ENCODE measurements around the gene TLN1.

DNA sequence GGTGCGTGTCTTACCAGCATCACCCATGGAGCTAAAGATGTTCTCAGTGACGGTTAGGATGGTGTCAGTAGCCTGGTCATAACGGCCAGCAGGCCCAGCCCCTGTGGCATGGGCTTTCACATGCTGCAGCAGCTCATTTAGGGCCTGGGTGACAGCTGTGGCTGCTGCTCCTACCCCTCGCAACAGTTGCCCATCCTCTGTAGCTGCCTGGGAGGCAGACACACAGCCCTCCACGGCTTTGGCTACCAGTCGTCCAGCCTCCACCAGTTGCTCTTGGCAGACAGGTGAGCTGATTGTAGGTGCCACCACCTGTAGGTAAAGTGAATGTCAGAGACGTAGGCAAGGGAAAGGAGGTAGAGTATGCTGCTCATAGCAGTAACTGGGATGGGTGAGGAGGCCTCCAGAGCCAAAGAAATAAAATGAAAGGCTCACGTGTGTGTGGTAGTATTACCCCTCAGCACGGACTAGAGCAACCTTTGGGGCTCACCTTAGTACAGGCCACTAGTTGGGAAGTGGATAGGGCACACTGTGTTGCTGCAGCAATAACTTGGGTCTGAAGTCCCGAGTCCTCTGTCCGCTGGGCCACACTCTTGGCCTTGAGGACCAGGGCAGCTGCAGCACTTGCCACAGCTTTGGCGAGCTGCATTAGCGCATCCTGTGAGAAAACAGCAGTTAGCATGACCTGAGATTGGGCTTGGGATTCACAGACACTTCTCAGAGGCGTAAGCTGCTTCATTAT is 14.7 kb downstream of the TLN1 start:
- TF ChIP-seq POLR2A (IDR thresholded peaks at IDR 0.05) = no peak
- TF ChIP-seq, protein P1, sequence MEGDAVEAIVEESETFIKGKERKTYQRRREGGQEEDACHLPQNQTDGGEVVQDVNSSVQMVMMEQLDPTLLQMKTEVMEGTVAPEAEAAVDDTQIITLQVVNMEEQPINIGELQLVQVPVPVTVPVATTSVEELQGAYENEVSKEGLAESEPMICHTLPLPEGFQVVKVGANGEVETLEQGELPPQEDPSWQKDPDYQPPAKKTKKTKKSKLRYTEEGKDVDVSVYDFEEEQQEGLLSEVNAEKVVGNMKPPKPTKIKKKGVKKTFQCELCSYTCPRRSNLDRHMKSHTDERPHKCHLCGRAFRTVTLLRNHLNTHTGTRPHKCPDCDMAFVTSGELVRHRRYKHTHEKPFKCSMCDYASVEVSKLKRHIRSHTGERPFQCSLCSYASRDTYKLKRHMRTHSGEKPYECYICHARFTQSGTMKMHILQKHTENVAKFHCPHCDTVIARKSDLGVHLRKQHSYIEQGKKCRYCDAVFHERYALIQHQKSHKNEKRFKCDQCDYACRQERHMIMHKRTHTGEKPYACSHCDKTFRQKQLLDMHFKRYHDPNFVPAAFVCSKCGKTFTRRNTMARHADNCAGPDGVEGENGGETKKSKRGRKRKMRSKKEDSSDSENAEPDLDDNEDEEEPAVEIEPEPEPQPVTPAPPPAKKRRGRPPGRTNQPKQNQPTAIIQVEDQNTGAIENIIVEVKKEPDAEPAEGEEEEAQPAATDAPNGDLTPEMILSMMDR (IDR thresholded peaks at IDR 0.05) = no peak

All from heart left ventricle (tissue), 13 donors.